GM12892 (cell line): ENCODE measurements around the gene INS.

Experiments used
- POLR2A ChIP-seq: IDR thresholded peaks from 2 replicates; pipeline ENCODE4 v1.6.1; 2011; ENCODE audit warnings: low read depth, low read length, control low read depth
- POLR2AphosphoS5 ChIP-seq: IDR thresholded peaks from 2 replicates; pipeline ENCODE4 v1.6.1; 2011; ENCODE audit warnings: low read depth, low read length, control low read depth

- TF ChIP-seq POLR2AphosphoS5 (no peak), POLR2A (no peak)
These were observed 19.9 kb upstream of the INS start for GRCh38 chr11:2180789-2181370.
